A549 (cell line): ENCODE measurements around the gene ZNRF4. TPM values are rescaled to one million over a fixed set of nuclear protein-coding genes. Genes with fewer than 3 reads are reported as not detected.

Experiments used
- polyA plus RNA-seq, 4 experiments: library from polyadenylated mRNA; depleted of rRNA in 3 of 4; stranded (reverse); fragments of >200 nt; fragmentation: RNase III in 1 of 4; extraction: RNeasy Plus Mini Kit Qiagen cat#74134 plus additional on column Dnase treatment in 1 of 4; gene quantifications; 2 replicates in 3 of 4; 3 replicates in 1 of 4; pipeline ENCODE4 v1.2.3, GENCODE V29; 2011 to 2017

ZNRF4 gene
- polyA plus RNA-seq, 2 of the 4 experiments (the other 2 are of a cell fraction) = not detected

Other genes with a start within 250 kb of the ZNRF4 start
- 22.3 and 25.0 TPM in 2 replicates for gene PTPRS, start 114.6 kb upstream of the ZNRF4 start, polyA plus RNA-seq (2011; rRNA removed)
- 38.8 to 44.7 TPM (median 41.6 TPM) in 3 replicates for gene PTPRS, start 114.6 kb upstream of the ZNRF4 start, polyA plus RNA-seq (2017; fragmentation: RNase III; extraction: RNeasy Plus Mini Kit Qiagen cat#74134 plus additional on column Dnase treatment)
- gene TINCR, start 112.5 kb downstream of the ZNRF4 start, polyA plus RNA-seq (2011; rRNA removed) = 1.2 TPM in 2 replicates
- gene TINCR, start 112.5 kb downstream of the ZNRF4 start, polyA plus RNA-seq (2017; fragmentation: RNase III; extraction: RNeasy Plus Mini Kit Qiagen cat#74134 plus additional on column Dnase treatment) = 1.6 to 1.9 TPM (median 1.8 TPM) in 3 replicates
- gene SAFB2, start 167.4 kb downstream of the ZNRF4 start, polyA plus RNA-seq (2011; rRNA removed) = 23.4 and 33.2 TPM in 2 replicates
- 42.2 to 52.3 TPM (median 51.2 TPM) in 3 replicates for gene SAFB2, start 167.4 kb downstream of the ZNRF4 start, polyA plus RNA-seq (2017; fragmentation: RNase III; extraction: RNeasy Plus Mini Kit Qiagen cat#74134 plus additional on column Dnase treatment)
- 37.5 and 55.0 TPM in 2 replicates for gene SAFB, start 167.7 kb downstream of the ZNRF4 start, polyA plus RNA-seq (2011; rRNA removed)
- gene SAFB, start 167.7 kb downstream of the ZNRF4 start, polyA plus RNA-seq (2017; fragmentation: RNase III; extraction: RNeasy Plus Mini Kit Qiagen cat#74134 plus additional on column Dnase treatment) = 69.8 to 74.3 TPM (median 74.0 TPM) in 3 replicates
- 19.1 and 20.5 TPM in 2 replicates for gene MICOS13, start 225.1 kb downstream of the ZNRF4 start, polyA plus RNA-seq (2011; rRNA removed)
- 43.1 to 48.8 TPM (median 48.6 TPM) in 3 replicates for gene MICOS13, start 225.1 kb downstream of the ZNRF4 start, polyA plus RNA-seq (2017; fragmentation: RNase III; extraction: RNeasy Plus Mini Kit Qiagen cat#74134 plus additional on column Dnase treatment)
- 2.5 and 2.8 TPM in 2 replicates for gene HSD11B1L, start 225.6 kb downstream of the ZNRF4 start, polyA plus RNA-seq (2011; rRNA removed)
- gene HSD11B1L, start 225.6 kb downstream of the ZNRF4 start, polyA plus RNA-seq (2017; fragmentation: RNase III; extraction: RNeasy Plus Mini Kit Qiagen cat#74134 plus additional on column Dnase treatment) = 2.7 to 4.8 TPM (median 4.8 TPM) in 3 replicates
- gene RPL36, start 234.9 kb downstream of the ZNRF4 start, polyA plus RNA-seq (2011; rRNA removed) = 329 and 368 TPM in 2 replicates
- gene RPL36, start 234.9 kb downstream of the ZNRF4 start, polyA plus RNA-seq (2017; fragmentation: RNase III; extraction: RNeasy Plus Mini Kit Qiagen cat#74134 plus additional on column Dnase treatment) = 1,385 to 1,590 TPM (median 1,396 TPM) in 3 replicates